Measurements from ENCODE around the gene HERPUD1.

- TF ChIP-seq CTCF (IDR thresholded peaks at IDR 0.05) (no peak), EZH2 (IDR thresholded peaks at IDR 0.05) (no peak), EZH2phosphoT487 (IDR thresholded peaks at IDR 0.05) (no peak)
Observed at GRCh38 chr16:56973294-56973689, 41.4 kb downstream of the HERPUD1 start.

Data from neural progenitor cell (in vitro differentiated cells).